ENCODE measurements around the gene IFI16.
A peak's percentile ranks its signal among the peaks of the same experiment; 100 is the strongest.
"Not testable (repeated sequence)": the region's sequence is repeated elsewhere in the genome, so short reads cannot be mapped to it uniquely, and the experiment has no call there.

Gene IFI16

DNA sequence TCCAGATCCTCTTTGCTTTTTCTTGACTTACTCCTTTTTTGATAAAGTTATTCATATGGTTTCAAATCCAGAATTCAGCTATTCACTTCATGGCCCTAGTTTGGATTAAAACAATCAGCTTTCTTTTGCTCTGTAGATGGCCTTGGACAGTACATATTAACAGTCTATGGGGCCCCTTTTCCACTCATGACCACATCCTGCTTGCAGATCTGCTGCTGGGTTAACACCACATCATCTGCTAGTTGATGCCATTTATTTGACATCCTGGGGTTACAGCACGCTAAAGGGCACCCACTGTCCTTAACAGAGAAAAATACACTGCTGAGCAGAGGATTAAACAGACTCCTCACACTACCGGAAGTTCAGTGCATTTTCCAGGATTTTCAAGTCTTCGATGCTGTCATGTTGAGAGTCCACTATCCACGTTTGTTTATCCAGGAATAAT, 941 bp upstream of the IFI16 start:
- DNase-seq (ENCODE audit: low read depth): peak; percentile 42

DNA sequence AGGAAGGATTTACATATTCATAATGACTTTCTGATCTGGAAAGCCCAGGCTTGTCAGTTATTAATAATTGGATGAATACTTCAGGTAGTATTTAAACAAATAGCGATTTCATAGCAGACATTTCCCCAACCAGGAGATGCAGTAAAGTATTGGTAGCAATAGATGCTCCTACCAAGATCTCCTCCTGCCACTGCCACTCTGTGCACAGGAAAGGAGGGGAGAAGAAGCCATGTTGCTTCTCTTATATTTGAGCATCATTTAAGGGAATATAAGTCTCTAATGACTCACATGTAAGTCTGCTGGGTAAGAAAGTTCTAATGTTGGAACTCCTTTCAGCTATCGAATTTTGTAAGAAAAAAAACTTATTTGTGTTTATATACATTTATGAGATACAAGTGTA, 420 bp upstream of the IFI16 start:
- no peak for DNase-seq (ENCODE audit: low read depth)

DNA sequence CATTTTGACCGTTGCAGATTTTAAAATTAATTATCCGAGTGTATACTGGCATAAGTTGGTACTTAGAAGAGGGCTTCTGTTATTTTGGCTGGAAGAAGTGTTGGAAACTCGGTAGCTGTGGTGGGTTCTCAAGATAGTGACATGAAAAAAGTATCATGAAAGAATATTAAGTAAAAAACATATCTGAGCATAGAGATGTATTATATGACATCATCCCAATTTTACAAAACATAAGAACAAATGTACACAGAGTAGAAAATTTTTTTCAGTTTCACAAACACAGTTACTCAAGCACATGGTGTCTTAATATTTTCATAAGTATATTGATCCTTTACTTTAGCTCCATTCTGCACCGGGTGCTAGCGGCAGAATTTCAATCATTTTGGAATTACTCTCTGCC, 684 bp downstream of the IFI16 start:
- no peak for DNase-seq (ENCODE audit: low read depth)

DNA sequence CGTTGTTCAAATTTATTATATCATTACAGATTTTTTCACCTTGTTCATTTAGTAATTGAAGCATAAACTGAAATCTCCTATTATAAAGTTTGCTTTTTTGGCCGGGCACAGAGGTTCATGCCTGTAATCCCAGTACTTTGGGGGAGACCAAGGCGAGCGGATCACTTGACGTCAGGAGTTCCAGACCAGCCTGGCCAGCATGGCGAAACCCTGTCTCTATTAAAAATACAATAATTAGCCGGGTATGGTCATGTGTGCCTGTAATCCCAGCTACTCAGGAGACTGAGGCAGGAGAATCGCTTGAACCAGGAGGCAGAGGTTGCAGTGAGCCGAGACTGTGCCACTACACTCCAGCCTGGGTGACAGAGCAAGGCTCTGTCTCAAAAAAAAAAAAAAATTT, 1.3 kb downstream of the IFI16 start:
- not testable (repeated sequence) for DNase-seq (ENCODE audit: low read depth)

DNA sequence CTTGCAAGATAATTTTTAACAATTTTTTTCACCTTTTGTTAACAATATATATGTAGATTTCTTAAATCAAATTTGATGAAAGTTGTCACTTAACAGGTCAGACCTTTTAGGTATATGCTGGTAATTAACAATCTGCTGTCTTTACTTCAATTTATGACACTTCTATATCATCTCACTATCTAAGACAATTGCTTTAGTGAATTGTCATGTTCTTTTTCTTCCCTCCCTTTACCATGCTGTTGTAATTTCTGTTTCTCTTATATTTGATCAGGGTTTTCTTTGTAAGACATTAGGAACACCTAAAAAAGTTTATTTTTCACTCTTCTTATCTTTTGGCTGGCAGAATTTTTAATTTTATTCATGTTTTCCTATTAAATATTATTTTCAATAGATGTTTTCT, 2.0 kb downstream of the IFI16 start:
- DNase-seq (ENCODE audit: low read depth): no peak

DNA sequence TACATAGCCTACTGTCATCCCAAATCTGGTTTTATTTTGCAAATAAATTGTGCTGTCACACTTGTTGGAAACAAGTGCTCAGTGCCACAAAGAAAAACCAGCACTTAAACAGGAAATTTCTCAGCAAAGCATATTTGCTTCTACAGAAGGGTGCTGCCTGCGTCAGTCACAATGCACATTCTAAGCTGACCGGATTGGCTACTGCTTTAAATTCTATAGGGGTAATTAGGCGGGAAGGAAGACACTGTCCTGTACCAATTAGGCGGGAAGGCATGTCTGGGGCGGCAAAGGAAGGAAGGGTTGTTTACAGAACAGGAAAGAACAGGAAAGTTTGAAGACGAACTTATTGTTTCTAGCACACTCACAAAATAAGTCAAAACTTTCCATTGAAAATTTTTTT, 2.8 kb downstream of the IFI16 start:
- no peak for DNase-seq (ENCODE audit: low read depth)

DNA sequence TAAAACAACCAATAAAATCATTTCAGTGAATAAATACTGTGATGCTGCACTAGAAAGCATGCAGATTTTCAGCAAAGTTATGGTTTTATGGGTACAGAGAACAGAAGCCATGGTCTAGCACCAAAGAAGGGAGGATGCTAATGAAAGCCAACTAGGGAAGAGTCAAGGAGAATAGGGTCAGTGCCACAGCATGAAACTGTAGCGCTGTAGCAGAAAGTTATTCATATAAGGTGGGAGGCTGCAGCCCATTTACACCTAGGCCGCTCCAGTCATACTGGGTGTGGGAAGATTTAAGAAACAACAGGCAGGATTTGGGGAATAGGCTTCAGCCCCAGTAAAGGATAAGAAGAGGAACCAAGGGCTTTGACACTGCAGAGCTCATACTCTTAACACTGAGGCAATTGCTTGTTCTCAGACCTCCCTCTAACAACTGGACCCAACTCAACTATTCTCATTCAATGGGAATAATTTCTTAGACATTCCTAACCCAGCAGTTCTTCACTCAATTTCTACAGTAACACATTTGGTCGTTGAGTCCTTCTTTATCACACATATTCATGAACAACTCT, 4.4 kb downstream of the IFI16 start:
- no peak for DNase-seq (ENCODE audit: low read depth)

DNA sequence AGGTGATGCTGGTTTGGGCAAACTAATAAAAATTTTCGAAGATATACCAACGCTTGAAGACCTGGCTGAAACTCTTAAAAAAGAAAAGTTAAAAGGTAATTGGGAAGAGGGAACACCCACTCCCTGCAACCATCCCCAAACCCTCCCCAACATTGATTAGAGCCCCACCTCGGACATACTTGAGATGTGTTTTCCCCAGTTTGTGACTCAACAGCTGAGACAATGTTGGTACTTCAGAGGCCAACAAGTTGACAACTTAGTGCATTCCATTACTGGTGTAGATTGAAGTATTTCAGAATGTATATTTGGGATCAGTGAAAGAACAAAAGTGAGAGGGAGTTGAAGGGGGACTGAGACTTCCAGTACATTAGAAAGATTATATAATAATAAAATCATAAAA, 5.1 kb downstream of the IFI16 start:
- DNase-seq (ENCODE audit: low read depth): no peak

DNA sequence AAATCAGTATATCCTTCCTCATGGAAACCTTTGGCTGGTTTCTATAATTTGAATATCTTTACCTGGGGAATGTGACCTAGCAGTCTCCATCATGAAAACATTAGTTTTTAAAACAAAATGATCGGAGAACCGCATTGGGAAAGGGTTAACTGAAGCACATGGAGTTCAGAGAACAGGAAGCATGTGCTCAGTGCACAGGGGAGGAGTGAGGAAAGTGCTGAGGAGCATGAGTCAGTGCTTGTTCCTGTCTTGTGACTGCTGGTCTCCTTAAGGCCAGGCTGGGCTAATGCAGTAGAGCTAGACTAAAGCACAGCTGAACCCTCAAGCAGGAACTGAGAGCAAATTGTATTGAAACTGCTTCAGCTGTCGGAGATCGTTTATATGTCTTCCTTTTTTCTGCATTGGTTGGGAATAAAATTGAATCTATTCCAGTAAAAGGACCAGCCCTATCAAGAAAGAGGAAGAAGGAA, 5.8 kb downstream of the IFI16 start:
- DNase-seq (ENCODE audit: low read depth): peak; percentile 49

DNA sequence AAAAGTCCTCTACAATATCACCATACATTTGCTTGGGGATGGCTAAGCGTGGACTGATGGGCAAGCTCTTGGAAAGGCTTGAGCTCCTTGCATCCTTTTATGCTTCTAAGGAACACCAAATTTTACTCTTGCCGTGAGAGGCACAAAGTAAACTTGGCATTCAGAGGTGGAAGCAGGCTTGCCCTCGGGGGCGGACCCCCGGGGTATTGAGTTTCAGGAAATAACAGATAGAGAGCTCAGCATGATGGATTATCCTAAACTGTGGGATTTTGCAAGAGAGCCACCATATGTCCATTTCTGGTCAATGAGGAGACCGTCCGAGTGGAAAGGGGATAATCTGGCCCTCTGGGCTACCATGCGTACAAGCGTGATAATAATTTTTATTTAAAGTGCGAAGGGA, 14.0 kb downstream of the IFI16 start:
- no peak for DNase-seq (ENCODE audit: low read depth)

DNA sequence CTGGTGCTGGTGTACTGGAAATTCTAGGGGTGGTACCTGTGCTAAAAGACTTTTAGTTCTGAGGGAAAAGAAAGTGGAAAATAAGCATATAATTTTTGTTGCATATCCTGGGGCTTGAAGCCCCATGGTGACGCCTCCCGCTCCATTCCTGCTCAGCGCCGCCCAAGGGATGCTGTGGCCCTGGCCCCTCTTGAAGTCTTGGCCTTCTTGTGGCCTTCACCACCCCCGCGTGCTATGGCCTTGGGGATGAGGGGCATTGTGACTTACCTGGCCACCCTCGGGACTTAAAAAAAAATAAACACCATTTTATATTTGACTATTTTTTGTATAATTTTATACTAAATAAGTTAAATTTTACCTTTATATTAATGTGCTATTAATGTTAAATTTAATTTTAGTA, 15.3 kb downstream of the IFI16 start:
- no peak for DNase-seq (ENCODE audit: low read depth)

DNA sequence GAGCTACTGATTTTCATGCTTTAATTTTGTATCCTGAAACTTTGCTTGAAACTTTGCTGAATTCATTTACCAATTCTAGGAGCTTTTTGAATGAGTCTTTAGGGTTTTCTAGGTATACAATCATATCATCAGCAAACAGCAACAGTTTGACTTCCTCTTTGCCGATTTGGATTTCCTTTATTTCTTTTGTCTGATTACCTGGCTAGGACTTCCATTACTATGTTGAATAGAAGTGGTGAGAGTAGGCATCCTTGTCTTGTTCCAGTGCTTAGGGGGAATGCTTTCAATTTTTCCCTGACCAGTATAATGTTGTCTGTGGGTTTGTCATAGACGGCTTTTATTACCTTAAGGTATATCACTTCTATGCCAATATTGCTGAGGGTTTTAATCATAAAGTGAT, 17.1 kb downstream of the IFI16 start:
- DNase-seq (ENCODE audit: low read depth): not testable (repeated sequence)

DNA sequence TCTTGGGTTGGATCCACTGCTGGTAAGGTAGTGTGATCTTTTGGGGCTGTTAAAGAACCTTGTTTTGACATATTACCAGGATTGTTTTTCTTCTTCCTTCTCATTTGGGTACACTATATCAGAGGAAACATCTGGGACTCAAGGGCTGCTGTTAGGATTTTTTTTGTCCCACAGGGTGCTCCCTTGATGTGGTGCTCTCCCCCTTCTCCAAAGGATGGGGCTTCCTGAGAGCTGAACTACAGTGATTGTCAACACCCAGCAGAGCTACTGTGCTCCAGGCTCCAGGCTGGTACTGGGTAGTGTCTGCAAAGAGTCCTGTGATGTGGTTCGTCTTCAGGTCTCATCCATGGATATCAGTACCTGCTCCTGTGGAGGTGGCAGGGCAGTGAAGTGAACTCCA, 20.6 kb downstream of the IFI16 start:
- DNase-seq (ENCODE audit: low read depth): no peak

DNA sequence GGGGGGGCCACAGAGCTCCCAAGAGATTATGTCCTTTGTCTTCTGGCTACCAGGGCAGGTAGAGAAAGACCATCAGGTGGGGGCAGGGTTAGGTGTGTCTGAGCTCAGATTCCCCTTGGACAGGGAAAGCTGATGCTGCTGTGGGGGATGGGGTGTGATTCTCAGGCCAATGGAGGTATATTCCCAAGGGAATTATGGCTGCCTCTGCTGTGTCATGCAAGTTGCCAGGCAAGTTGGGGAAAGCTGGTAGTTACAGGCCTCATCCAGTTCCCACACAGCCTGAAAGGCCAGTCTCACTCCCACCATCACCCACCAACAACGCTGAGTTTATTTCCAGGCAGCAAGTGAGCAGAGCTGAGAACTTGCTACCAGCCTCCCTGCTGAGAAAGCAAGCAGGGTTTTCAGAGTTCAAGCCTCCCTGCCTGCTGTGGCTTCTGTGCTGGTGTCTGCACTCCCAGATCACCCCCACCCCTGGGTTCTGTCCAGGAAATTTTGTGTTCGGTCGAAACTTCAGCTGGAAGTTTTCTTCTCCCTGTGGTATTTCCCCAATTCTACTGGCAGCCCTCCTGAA, 21.3 kb downstream of the IFI16 start:
- DNase-seq (ENCODE audit: low read depth): no peak

DNA sequence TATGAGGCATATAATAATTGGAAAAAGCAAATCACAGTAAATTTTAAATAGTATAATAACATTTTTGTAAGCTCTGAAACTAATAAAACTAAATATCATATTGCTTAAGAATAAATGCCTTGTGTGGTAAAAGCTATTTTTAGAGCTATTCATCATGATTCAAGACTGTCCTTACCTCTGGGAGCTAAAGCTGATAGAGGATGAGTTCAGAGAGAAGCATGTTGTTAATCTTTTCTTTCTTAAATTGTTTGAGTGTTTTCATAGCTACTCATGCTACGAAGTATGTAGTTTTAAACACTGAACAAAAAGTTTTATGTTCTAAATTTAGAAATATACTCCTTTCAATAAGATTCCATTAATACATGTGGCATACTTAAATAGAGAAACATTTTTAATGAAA, 30.5 kb downstream of the IFI16 start:
- no peak for DNase-seq (ENCODE audit: low read depth)

DNA sequence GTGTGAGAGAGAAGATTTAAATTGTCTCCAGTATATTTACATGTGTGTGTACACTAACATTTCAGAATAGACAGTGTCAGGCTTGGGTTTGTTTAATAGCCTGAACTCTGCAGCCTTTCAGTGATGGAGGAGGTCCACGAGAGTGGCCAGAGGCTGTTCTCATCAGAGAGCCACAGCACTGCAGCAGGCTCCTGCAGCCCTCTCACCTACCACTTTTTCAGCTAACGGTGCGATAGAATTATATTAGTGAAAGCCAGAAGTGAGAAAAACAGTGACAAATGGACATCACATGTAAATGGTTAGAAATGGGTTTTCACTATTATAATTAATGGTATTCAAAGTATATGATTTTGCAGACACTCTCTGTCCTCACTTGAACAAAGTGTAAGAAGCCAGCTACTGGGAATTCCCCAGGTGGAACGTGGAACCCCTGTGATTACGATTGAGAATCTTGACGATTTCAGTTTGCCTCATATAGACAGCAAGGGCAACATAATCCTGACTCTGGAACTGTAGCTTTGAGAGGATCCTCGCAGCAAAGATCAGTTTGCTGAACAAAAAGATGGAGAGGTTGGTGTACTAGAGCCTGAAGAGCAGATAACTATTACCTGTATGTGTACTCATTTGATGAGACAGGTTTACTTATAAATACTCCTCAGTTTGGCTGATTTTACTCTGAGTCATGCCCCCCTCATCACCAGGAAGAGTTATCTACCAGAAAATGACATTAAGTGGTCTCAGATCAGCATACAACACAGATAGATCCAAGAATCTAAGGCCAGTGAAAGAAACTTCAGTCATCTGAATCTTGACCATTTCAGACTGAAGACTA, 31.4 kb downstream of the IFI16 start:
- DNase-seq (ENCODE audit: low read depth): no peak

DNA sequence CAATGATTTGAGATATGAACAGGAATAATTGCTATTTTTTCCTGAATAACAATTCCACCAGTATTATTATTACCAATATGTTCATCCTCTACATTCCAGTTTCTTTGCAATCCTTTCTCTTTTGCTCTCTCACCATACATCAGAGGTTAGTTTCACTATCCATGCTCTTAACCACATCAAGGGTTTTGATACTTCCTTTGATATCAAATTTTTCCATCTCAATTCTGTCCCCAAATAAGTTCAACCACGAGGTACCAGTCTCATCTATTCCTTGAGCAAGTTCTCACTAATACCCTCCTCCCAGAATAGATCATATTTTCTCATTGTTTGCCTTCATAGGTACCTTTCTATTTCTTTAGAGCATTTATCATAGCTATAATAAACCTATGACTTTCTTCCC, 36.8 kb downstream of the IFI16 start:
- not testable (repeated sequence) for DNase-seq (ENCODE audit: low read depth)

DNA sequence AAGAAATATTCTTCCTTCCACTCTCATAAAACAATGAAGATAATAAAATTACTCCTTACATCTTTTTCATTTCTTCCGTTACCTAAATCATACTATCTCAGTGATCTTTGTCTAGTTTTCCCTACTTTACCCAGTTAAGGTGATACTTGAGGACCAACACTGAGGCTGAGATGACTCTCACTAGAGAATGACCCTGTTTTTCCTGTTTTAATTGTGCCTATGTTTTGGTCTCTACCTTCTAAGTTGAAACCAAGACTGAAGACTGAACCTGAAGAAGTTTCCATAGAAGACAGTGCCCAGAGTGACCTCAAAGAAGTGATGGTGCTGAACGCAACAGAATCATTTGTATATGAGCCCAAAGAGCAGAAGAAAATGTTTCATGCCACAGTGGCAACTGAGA, 41.7 kb downstream of the IFI16 start:
- DNase-seq (ENCODE audit: low read depth): no peak

DNA sequence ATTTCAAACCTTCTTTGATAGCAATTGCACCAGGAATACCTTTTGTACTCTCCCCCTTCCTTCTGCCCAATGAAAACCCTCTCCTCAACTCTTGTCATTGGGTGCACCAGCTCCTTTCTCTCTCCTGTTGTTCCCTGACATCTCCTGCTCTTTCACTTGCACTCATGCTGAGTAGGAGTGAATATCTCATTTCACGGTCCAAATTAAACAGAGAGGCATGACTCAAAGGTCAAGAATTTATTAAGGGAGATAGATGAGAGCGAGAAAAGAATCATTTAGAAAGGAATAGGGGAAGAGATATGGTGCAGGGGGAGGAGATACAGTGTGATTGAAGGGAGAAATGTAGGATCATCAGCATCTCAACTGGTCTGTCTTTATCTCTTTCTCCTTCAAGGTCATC, 44.7 kb downstream of the IFI16 start:
- DNase-seq (ENCODE audit: low read depth): no peak

DNA sequence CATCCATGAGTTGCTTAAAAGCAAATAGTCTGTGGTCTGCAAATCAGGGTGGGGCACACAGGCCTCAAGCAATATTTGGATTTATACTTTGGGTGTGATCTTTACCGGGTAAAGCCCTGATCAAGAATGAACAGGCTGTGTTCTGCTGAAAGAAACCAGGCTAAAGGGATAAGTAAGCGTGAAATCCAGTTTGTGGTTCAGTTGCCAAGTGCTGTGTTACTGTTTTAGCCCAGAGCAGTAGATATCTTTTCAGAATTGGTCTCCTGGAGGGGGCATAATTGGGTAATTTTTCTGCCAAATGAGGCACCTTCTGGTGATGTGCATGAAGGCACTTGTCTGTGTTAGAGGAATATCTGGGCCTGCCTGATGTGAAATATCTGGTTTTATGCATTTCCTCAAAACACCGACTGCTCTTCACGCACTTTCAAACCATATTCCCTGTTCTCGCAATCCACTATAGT, 45.5 kb downstream of the IFI16 start:
- no peak for DNase-seq (ENCODE audit: low read depth)

DNA sequence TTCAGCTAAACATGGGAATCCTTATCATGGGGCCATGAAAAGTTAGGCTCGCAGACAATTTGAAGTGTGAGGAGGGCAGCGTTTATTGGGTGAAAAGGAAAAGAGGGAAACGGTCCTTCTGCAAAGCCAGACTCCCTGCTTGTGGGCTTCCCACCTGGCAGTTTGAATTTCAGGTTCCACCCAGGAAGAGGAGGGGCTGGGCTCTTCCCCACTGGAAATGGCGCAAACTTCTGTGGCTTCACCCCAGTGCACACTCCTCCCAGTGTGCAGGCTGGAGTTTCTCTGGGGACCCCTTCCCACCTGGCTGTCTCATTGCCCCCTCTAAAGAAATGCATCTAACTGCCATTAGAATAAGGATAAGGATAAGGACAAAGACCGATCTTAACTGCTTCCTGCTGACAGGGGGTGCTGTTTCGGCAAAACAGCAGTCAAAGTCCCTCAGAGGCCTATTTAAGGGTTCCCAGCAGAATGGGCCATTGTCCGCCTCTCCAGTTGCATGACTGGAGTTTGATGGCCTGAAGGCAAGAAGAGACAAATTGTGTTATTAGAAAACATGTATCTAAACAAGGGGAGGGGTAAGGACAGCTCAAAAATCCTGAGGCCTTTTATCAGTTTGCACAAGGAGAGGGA, 46.5 kb downstream of the IFI16 start:
- DNase-seq (ENCODE audit: low read depth): no peak

DNA sequence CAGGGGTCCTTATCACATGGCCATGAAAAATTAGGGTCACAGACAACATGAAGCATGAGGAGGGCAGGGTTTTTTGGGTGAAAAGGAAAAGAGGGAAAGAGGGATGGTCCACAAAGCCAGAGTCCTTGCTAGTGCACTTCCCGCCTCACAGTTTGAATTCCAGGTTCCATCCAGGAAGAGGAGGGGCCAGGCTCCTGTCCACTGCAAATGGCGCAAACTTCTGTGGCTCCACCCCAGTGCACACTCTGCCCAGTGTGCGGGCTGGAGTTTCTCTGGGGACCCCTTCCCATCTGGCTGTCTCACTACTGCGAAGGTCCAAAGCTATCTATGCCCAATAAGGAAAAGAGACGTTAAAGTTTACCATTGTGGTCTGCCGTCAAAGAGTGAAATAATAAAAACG, 49.0 kb downstream of the IFI16 start:
- DNase-seq (ENCODE audit: low read depth): no peak

DNA sequence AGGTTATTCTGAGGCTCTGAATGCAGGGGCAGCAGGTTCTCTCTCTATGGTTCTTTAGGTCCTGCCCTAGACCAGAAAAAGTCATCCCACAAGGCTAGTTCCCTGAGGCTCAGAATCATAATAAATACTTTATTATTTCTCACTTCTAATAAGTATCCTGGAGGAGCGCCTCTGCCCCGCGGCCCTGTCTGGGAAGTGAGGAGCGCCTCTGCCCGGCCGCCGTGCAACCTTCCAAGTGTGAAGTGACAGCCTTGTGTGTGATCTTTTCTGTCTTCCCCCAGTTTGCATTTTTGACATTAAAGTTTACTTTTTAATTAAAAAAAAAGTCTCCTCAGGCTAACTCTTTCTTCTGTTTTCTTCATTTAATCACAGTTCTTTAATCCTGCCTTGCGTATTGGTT, 55.4 kb downstream of the IFI16 start:
- no peak for DNase-seq (ENCODE audit: low read depth)
